GM12864 (cell line): ENCODE results near the gene IMPG1.

Experiments used
- DNase-seq: peaks from one replicate; pipeline ENCODE4 v3.0.0-alpha.2; 2011; ENCODE audit warnings: low read depth
- H3K4me3 ChIP-seq: 2 replicates; pipeline ENCODE4 v1.5.1; 2011; ENCODE audit warnings: mild to moderate bottlenecking, low read depth, low read length, control low read depth
- TF ChIP-seq, protein P1 (sequence below): IDR thresholded peaks from 2 replicates; pipeline ENCODE4 v1.5.1; 2011; ENCODE audit warnings: low read depth, mild to moderate bottlenecking, moderate library complexity, low read length, control low read depth, inconsistent platforms; ENCODE audit errors: missing control alignments

IMPG1 gene

DNA sequence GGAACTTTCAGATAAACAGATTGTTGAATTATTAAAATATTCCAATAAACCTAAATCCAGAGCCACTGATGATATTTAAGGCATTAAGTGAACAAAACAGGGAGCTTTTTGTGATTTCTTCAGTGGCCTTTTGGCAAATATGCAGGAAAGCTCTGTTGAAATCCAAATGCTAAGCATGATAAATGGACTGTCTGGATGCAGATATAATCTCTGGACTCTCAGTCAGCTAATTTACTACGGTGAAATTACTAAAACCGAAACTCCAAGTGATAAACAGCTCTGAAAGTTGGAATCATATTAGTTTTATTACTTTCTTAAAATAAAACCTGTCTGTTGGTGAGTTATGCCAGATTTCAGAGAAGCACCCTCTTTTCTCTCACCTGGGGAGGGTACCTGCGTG lies 120.3 kb downstream of the IMPG1 start:
- H3K4me3 ChIP-seq, result no peak overlapping the region
- DNase-seq, result no peak
- TF ChIP-seq, protein P1, sequence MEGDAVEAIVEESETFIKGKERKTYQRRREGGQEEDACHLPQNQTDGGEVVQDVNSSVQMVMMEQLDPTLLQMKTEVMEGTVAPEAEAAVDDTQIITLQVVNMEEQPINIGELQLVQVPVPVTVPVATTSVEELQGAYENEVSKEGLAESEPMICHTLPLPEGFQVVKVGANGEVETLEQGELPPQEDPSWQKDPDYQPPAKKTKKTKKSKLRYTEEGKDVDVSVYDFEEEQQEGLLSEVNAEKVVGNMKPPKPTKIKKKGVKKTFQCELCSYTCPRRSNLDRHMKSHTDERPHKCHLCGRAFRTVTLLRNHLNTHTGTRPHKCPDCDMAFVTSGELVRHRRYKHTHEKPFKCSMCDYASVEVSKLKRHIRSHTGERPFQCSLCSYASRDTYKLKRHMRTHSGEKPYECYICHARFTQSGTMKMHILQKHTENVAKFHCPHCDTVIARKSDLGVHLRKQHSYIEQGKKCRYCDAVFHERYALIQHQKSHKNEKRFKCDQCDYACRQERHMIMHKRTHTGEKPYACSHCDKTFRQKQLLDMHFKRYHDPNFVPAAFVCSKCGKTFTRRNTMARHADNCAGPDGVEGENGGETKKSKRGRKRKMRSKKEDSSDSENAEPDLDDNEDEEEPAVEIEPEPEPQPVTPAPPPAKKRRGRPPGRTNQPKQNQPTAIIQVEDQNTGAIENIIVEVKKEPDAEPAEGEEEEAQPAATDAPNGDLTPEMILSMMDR, result no peak

DNA sequence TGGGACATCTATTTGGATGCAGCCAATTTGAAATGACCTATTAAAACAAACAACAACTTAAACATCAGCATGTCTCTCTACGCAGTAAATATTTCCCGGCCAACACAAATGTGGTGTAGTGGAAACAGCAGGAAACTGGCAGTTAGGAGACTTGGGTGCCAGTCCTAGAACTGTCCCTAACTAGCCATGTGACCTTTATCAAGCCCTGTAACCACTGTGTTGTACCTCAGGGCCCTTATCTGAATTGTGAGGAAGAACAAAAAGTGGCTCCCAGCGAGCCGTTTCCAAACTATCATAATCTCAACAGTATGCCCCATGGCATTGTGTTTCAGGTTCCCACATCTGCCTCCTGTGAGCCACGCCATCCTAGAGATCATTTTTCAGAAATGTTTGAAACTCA lies 124.5 kb downstream of the IMPG1 start:
- TF ChIP-seq, protein P1, result no peak

DNA sequence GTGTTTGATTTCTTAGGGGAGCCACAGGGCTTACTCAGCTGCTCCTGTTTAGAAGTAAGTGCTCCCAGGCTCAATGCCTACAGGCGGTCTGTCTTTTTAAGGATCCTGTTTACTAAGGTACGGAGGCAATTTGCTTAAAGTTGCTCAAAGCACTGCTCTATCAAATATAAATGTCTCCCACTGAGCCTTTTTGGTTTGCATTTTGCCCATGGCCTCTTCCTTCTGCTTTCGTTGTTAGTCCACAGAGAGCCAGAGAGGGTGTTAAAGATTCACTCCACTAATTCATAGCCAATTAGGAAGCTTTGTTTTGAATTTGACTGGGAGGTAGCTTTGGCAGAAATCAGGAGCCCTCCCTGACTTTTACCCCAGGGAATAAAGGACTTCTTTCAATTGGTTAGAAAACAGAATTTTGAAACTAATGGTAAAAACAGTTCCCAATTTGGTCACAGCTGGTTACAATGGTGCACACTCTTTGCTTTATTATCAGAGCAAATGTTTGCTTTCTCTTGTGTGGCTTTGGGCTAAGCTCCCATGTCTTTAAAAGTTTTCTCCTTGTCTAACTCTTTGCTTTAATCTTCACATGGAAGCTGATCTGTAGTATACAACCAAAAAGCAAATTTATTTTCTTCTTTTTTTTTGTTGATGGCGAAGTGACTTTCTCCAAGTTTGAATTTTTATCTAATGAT lies 126.2 kb downstream of the IMPG1 start:
- TF ChIP-seq, protein P1, result no peak
- no peak overlapping the region for H3K4me3 ChIP-seq
- DNase-seq, result no peak

More for the DNA sequence above, 124.5 kb downstream of the IMPG1 start:
- no peak for DNase-seq
- no peak overlapping the region for H3K4me3 ChIP-seq

DNA sequence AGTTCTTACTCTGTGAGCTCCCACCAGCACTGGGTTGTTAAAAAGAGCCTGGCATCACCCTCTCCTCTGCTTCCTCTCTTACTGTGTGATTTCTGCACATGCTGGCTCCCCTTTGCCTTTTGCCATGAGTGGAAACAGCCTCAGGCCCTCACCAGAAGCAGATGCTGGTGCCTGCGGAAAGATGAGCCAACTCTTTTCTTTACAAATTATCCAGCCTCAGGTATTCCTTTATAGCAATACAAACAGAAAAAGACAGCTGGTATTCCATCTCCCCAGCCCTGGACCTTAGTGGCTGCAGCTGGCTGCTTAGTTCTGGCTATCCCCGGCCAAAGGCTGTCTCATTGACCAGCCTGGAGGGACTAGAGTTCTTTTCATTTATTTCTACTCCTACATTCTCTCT lies 129.1 kb downstream of the IMPG1 start:
- no peak for DNase-seq
- TF ChIP-seq, protein P1, result no peak
- no peak overlapping the region for H3K4me3 ChIP-seq

DNA sequence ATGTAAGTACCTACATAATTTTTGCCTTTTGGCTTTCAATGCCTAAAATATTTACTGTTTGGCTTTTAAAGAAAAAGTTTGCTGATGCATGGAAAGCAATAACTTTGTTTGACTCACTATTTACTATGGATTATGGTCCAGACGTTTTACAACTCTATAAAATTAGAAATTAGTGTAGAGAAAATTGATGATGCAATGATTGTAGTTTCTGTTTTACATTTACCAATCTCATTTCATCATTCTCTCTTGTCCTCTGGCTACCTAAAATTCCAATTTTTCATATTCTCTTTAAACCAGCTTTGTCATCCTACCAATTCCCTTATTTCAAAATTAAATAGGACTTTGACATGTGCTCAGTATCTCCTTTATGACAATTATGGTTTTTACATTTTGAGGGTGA lies 131.0 kb downstream of the IMPG1 start:
- TF ChIP-seq, protein P1, result no peak

DNA sequence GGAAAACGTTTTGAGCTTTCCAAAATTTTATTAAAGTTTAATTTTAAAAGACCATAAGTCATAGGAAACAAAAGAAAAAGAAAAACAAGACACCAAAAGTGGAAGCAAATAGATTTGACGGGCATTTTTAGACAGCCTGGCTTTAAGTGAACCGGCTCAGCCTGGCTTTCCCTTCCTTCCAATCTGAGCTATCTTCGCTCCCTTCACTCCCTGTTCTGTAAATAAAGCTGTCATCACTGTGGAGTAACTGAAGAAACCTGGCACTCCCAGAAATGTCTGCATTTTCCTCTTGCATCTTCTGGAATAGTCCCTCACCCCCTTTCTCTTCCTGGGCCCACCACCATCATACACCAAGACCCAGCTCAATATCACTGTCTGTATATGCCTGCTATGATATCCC lies 131.9 kb downstream of the IMPG1 start:
- H3K4me3 ChIP-seq, result no peak overlapping the region
- TF ChIP-seq, protein P1, result no peak
- DNase-seq, result no peak

More for the DNA sequence above, 131.0 kb downstream of the IMPG1 start:
- DNase-seq, result no peak
- no peak overlapping the region for H3K4me3 ChIP-seq

DNA sequence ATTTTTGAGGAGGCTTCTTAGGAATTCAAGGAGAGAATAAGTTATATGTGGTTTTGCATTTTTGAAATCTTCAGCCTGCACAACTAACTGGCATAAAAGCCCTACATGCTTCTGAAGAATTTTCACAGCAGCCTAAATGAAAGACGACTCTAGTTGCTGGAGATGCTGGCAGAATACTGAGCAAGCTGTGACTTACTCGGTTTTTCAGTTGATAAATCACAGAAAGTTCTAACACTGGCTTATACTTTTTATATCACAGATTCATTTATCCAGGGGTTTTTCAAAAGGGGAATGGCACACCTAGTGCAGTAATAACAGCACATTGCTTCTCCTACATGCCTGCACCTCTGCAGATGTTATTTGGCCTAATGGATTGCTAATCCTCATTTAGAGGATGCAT lies 134.6 kb downstream of the IMPG1 start:
- H3K4me3 ChIP-seq, result no peak overlapping the region
- TF ChIP-seq, protein P1, result no peak
- no peak for DNase-seq
